ENCODE results near the gene FMNL3. TPM values are rescaled to one million over a fixed set of nuclear protein-coding genes. Genes with fewer than 3 reads are reported as not detected.
"Not testable (repeated sequence)": the region's sequence is repeated elsewhere in the genome, so short reads cannot be mapped to it uniquely, and the experiment has no call there.

The FMNL3 gene, protein sequence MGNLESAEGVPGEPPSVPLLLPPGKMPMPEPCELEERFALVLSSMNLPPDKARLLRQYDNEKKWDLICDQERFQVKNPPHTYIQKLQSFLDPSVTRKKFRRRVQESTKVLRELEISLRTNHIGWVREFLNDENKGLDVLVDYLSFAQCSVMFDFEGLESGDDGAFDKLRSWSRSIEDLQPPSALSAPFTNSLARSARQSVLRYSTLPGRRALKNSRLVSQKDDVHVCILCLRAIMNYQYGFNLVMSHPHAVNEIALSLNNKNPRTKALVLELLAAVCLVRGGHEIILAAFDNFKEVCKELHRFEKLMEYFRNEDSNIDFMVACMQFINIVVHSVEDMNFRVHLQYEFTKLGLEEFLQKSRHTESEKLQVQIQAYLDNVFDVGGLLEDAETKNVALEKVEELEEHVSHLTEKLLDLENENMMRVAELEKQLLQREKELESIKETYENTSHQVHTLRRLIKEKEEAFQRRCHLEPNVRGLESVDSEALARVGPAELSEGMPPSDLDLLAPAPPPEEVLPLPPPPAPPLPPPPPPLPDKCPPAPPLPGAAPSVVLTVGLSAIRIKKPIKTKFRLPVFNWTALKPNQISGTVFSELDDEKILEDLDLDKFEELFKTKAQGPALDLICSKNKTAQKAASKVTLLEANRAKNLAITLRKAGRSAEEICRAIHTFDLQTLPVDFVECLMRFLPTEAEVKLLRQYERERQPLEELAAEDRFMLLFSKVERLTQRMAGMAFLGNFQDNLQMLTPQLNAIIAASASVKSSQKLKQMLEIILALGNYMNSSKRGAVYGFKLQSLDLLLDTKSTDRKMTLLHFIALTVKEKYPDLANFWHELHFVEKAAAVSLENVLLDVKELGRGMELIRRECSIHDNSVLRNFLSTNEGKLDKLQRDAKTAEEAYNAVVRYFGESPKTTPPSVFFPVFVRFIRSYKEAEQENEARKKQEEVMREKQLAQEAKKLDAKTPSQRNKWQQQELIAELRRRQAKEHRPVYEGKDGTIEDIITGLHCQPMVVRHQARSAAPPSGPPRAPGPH
- 86.0 and 148 TPM in 2 replicates for total RNA-seq

DNA sequence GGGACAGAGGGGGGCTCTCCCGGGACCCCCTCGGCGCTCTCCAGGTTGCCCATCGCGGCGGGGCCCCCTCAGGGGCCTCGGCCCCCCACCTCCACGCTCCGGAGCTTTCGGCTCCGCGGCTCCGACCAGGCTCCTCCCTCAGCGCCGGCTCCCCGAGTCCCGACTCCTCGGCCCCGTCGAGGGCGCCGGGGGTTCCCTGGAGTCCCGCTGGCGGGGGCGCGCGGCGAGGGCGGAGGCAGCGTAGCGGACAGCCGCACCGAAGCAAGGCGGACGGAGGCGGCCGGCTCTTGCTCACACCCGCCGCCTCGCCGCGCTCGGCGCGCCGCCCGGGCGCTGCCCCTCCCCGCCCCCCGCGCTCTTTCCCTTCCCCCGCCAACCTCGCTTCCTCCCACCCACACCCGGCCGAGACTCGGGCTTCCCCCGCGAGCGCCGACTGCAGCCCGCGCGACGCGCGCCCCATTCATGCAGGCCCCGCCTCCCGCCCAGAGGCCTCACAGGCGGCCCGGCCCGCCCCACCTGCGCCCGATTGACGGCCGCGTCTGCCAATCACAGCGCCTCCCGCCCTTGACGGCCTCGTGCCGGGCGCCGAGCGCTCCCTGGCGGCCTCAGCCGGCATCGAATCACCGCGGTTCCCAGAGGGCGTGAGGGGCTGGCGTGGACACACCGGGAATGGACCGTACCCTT lies at the start of gene FMNL3:
Gene FMNL3 (minus strand): TSS at position 278 of the 684 bp plus-strand sequence. CDS start 225 bp downstream, at position 53.
- DNase-seq (ENCODE audit: extremely low read depth, low read depth, low spot score): no peak

DNA sequence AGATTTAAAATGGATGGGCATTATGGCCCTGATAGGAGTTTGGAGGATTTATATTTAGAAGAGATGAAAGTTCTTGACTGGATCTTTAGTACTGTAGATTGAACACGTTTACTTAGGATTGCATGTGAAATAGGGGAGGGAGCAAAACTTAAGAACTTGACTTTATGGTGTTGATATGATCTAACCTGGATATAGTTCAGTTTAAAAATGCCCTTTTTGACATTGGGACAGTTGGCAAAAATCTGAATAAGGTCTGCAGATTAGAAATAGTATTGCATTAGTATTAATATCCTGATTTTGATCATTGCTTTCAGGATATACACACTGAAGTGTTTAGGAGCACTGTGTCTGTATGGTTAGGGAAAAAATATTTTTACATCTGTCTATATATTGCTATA lies 43.8 kb upstream of the FMNL3 start:
- no peak for DNase-seq (ENCODE audit: extremely low read depth, low read depth, low spot score)

DNA sequence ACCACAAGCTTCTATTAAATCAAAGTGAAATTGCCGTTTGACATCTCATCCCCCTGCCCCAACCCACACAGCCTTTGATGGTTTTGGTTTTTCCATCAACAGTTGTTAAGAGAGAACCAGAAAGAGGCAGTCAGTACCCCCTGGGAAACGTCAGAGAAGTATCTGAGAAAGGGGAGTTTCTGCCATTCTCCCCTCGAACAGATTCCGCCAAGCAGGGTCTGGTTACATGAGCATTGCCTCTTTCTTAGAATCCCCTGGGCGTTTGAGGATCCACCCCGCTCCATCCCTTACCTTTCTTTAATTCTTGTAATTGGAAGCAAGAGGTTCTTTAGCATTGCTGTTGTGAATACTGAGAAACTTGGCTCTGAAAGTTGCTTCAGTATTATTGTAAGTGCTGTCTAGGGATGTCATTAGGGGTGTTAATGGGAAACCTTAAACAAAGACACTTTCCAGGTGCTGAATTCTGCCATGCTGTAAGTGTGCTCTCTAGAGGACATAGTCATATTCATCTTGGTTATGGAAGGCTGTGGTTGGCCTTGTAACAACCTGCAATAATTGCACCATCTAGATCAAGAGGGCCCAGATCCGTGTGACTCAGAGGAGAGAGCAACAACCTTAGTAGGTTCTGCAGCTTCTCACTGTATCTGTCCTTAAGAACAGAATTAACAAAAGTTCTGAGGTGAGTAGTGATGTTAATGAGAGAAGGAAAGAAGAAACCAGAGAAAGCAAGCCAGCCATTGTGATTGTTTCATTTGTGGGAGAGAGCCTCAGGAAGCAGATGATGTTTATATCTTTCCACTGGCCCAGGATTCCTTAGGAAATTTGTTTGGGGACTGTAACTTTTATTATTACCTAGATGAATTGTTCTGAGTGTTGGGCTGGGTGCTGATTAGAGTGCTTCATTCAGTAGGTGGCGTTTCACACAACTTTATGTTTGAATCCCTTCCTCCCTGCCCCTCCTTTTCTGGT lies 43.1 kb upstream of the FMNL3 start:
- DNase-seq (ENCODE audit: extremely low read depth, low read depth, low spot score): no peak

DNA sequence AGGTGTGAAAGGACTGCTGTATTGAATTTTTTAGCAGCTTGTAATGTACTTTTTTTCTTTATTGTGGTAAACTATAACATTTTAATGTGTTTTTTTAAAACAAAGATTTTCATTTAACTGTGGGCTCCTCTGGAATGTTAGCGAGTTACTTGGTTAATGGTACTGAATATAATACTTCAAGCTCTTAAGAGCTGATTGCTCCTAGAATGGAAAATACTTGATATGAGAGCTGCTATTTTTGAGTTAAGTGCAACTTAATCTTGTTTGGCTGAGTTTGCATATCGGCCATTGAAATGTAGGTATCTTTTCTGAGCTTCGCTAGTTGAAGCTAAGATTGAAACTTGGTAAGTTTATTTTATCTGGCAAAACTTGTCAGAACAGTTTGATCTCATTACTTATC lies 41.6 kb upstream of the FMNL3 start:
- no peak for DNase-seq (ENCODE audit: extremely low read depth, low read depth, low spot score)

DNA sequence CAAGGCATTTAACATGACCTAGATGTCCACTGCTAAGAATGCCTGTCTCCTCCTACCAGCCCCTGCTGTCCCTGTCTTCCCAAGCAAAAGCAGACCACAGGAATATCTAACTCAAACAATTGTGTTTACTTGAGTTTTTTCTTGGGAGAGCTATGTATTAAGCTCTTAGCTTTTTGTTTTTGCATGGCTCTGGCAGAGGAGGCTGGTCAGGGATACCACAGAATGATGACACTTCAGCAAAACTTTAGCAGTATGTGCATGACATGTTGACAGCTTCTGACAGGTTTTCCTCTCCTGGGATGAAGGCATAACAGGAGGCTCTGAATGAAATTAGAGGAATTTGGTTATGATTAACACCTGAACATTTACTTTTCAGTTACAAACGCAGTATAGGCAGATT lies 41.1 kb upstream of the FMNL3 start:
- no peak for DNase-seq (ENCODE audit: extremely low read depth, low read depth, low spot score)

DNA sequence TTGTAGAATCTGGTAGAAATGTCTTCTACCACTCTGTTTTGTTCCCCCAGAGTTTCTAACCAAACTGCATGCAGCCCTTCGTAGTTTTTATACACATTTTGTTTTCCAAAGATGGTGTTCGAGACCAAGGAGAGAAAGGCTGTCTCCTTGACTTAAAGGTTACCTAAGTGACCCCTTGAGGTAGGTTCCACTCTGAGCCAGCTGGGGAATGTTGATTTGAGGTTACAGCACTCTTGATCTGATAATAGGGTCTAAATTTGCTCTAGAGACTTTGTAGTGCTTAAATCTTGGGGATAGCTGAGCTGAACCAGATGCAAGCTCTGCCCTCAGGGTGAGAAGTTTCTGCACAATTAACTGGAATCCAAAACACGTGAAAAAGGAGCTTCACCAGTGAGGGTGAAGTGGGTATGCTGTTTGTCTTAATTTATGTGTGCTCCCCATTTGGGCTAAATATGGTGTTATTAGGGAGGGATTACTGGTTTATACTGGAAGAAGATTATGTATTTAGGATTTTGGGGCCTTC lies 37.2 kb upstream of the FMNL3 start:
- no peak for DNase-seq (ENCODE audit: extremely low read depth, low read depth, low spot score)

DNA sequence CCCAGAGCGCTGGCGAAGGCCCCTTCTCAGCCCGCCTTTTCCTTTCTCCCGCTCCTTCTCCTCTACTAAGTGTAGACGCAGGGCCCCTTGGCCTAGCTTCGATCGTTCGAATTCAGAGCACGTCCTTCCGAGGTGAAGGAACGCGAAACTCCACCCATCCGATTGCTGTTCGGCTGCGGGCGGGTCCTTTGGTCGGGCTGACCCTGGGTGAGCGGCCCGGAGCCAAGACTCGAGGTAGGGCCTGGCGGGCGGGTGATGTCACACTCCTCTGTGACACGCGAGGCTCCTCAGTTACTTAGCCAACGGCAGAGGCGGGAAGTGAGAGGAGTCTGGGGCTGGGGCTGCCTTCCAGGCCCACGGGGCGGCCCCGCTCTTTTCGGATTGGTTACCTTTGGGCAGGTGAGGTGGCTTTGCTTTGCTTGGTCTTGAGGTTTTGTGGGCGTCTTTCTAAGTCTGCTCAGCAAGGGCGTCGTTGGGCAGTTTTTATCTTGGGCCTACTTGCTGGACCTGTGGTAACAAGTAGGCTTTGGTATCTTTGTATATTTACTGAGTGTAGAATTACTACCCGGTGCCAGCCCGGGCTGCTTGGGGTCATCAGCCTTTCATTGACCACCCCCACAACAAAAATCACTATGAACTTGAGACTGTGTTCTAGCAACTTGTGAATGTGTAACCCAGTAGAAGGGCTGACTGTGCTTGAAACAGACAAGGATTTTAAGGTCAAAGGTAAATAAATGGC lies 34.8 kb upstream of the FMNL3 start:
- DNase-seq (ENCODE audit: extremely low read depth, low read depth, low spot score): peak; percentile 33

DNA sequence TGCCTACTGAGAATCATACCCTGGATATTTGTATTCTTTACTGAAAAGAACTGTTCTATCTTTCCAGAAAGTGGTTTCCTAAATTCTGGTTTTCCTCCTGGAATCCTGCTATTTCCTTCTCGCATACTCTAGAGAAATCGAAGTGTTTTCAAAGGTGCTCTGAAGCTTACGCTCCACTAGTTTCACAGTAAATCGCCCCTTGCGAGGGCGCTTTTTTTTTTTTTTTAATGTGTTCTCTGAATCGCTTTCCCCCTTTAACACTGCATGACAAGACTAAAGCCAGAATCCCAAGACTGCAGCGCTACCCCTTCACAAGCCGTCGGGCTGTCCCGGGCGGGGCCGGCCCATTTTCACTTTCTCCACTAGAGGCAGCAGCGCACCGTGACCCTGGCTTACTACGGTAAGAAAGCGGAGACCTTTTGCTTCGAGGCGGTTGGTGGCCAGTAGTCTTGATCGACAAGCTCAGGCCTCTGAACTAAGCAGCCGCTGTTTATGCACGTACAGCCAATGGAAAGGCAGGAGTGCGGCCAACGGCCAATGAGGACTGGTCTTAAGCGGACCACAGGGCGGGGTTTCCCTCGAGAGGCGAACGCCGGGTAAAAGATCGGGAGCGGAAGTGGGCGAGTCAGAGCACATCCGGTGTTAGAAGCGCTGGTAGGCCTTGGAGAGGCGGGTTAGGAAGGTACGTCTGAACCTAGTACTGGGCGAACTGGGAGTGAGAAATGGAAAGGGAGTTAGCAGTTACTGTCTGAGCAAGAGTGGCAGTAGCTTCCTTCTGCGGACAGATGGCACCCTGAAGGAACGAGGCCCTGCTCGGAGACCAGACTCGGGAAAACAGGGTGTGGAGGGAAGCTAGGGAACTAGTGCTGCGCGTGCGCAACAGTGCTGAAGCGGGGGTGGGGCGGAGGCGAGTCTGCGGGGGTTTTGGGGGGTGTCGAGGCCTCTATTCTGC lies 34.0 kb upstream of the FMNL3 start, which contains the start of gene TMBIM6:
Gene TMBIM6 (plus strand): TSS at position 628 of the 952 bp plus-strand sequence. CDS start 10,937 bp downstream, outside the sequence.
- DNase-seq (ENCODE audit: extremely low read depth, low read depth, low spot score): peak; percentile 100

DNA sequence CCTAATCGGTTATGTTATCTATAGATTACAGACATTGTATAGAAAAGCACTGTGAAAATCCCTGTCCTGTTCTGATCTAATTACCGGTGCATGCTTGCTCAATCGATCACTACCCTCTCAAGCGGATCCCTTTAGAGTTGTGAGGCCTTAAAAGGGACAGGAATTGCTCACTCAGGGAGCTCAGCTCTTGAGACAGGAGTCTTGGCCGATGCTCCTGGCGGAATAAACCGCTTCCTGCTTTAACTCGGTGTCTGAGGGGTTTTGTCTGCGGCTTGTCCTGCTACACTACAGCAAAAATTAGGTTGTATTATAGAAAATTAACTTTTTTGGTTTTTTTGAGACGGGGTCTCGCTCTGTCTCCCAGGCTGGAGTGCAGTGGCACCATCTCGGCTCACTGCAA lies 33.1 kb upstream of the FMNL3 start:
- DNase-seq (ENCODE audit: extremely low read depth, low read depth, low spot score): not testable (repeated sequence)

DNA sequence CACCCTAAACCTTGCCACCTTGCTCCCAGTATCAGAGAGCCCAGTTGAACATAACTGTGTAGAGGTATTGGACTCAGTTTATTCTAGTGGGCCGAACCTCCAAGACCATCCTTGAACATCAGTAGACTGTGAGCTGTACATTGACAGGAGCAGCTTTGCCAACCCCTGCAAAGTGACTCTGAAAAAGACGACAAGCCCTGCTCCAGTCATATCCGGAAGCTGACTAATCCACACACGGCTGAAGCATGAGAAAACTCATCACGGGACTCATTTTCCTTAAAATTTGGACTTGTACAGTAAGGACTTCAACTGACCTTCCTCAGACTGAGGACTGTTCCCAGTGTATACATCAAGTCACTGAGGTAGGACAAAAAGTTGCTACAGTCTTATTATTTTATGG lies 31.5 kb upstream of the FMNL3 start:
- peak; percentile 45 for DNase-seq (ENCODE audit: extremely low read depth, low read depth, low spot score)

DNA sequence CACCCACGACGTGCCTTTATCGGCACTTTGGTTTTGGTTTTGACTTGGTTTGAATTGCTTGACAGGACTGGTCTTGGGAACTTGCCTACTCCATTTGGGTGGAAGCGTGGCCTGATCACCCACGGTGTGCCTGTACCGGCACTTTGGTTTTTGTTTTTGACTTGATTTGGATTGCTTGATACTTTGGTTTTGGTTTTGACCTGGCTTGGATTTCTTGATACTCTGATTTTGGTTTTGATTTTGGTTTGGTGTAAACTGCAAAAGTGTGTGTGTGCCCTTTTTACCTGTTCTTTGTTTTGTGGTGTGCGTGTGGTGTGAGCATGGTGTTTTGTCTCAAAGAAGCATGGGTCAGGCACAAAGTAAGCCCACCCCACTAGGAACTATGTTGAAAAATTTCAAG lies 27.7 kb upstream of the FMNL3 start:
- DNase-seq (ENCODE audit: extremely low read depth, low read depth, low spot score): not testable (repeated sequence)

DNA sequence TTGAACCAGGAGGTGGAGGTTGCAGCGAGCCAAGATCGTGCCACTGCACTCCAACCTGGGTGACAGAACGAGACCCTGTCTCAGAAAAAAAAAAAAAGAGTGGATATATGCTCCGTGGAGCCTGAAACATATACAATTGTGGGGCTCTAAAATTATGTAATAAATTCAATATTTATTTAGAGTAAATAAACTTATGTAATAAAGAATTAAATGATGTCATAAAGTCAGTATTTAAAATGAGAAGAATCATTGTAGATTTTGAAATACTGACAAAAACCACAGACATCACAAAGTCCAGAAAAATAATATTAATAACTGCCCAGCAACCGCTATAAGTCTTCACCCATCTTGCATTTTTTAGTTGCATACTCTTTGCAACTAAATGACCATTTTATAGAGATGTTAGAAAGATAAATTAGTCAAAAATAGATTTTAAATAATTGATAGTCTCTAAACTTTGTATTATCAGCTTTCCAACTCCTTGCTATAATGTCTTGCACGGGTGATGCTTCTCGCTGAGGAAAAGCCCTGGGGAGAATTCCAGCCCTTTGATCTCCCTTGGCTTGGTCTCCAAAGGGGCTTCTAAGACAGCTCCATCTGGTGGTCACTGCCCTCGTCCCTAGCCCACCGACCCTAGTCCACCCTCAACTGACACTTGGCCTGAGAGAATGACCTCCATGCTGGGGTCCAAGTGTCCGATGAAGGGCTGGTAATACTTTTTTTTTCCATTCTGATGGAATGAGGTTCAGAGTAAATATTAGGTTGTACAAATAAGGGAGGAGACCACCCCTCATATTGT lies 26.2 kb upstream of the FMNL3 start:
- no peak for DNase-seq (ENCODE audit: extremely low read depth, low read depth, low spot score)

DNA sequence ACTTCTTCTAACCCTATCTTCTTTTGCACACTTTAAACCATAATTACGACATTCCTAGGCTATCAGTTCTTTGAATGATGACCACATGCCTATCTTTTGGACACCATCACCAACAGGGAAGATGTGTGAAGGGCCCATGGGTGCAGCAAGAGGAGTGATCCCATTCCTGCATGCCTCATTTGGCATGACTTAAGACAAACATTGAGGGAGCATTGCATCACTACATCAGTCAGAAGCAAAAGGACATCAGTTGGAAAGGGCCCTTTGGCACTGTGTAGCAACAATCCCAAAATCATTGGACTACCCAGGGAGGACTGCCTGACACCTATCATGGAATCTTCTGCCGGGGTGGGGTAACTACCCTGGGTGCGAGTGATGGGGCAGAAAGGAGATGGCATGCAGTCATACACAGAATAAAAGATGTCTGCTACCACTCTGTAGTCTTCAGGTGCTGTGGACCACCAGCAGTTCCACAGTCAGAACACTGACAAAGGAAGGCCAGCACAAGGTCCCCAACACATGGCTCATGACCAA lies 23.4 kb upstream of the FMNL3 start:
- DNase-seq (ENCODE audit: extremely low read depth, low read depth, low spot score): no peak

DNA sequence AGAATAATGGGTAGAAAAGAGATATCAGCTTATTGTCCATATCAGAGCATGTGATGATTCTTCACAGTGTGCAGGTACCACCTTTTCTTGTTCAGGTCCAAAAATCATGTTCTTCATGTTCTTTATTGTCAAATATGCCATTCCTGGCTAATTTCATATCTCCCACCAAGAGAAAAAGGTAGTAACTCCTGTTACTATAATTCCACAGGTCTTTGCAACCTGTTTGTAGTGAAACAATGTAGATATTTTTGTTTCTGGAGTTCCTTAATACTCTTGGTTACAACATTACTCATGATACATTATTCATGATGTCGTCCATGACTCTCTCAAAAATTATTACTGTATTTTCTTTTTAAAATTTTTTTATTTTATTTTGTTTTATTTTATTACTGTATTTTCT lies 22.8 kb upstream of the FMNL3 start:
- DNase-seq (ENCODE audit: extremely low read depth, low read depth, low spot score): no peak

DNA sequence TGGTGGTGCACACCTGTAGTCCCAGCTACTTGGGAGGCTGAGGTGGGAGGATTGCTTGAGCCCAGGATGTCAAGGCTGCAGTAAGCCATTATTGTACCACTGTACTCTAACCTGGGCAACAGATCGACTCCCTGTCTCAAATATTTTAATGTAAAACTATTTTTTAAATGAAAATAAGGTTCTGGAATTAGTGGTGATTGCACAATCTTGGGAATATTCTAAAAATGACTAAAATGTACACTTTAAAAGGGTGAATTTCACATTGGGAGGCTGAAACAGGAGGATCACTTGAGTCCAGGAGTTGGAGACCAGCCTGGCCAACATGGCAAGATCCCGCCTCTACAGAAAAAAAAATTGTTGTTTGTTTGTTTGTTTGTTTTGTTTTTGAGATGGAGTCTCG lies 21.2 kb upstream of the FMNL3 start:
- DNase-seq (ENCODE audit: extremely low read depth, low read depth, low spot score): no peak

DNA sequence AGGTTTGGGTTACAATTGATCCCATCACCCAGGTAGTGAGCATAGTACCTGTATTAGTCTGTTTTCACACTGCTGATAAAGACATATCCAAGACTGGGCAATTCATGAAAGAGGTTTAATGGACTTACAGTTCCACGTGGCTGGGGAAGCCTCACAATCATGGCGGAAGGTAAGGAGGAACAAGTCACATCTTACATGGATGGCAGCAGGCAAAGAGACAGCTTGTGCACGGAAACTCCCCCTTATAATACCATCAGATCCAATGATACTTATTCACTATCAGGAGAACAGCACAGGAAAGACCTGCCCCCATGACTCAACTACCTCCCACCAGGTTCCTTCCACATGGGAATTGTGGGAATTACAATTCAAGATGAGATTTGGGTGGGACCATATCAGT lies 14.2 kb upstream of the FMNL3 start:
- not testable (repeated sequence) for DNase-seq (ENCODE audit: extremely low read depth, low read depth, low spot score)

DNA sequence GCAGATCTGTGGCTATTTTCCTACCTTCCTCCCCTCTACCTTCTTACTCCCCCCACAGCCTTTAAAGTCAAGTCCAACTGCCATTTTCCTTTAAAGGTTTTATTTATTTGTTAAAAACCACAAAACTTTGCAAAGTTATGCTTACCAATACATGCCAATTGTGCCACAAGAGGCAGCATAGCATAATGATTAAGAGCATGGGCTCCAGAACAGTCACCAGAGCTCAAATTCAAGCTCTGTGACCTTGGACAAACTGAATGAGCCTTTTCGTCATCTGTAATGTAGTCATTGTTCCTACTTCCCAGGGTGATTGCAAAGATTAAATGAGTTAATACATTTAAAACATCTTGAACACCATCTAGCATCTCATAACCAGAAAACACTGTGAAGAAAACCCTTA lies 13.0 kb upstream of the FMNL3 start:
- no peak for DNase-seq (ENCODE audit: extremely low read depth, low read depth, low spot score)
